Panc1 (cell line): ENCODE data around the gene PPCDC. TPM values are rescaled to one million over a fixed set of nuclear protein-coding genes. Genes with fewer than 3 reads are reported as not detected.
A peak's percentile ranks its signal among the peaks of the same experiment; 100 is the strongest.

ENCODE experiments used
- ATAC-seq: fragments of 200-7000 bp; cut with Tn5 transposase; 2 replicates; pipeline ENCODE4 v1.9.1; 2020; ENCODE audit warnings: mild to moderate bottlenecking, moderate library complexity
- BruUV-seq: library from RNA; stranded (reverse); fragments of 400-500 nt; replicated peaks from 2 replicates; lab custom pipeline; 2021; lab: Mats Ljungman, UMichigan
- CTCF ChIA-PET: fragments of 300-600 bp; sonication (Branson Sonifier 250); formaldehyde crosslinking; loops from one replicate; lab custom pipeline; 2022; ENCODE audit warnings: antibody characterized with exemption; lab: Charles Lee
- POLR2A ChIA-PET: fragments of 300-600 bp; sonication (Branson Sonifier 250); formaldehyde crosslinking; loops from one replicate; lab custom pipeline; 2022; ENCODE audit warnings: antibody characterized with exemption; lab: Charles Lee
- DNase-seq: peaks from one replicate; pipeline ENCODE4 v3.0.0-alpha.2; 2010; ENCODE audit warnings: low read depth, low spot score
- H3K27ac ChIP-seq: 2 replicates; pipeline ENCODE4 v1.5.1; 2011; ENCODE audit warnings: mild to moderate bottlenecking, low read length, inconsistent platforms
- H3K27me3 ChIP-seq: fragments of 200-500 bp; sonication (Bioruptor generic); 2 replicates; pipeline ENCODE4 v1.6.0; 2014; ENCODE audit warnings: low read length, inconsistent platforms; ENCODE audit not compliant: control insufficient read depth, insufficient read depth
- H3K36me3 ChIP-seq: fragments of 200-500 bp; sonication (Bioruptor generic); 2 replicates; pipeline ENCODE4 v1.5.1; 2014; ENCODE audit warnings: inconsistent platforms, mild to moderate bottlenecking, low read length, moderate library complexity; ENCODE audit not compliant: control insufficient read depth, insufficient read depth
- H3K4me1 ChIP-seq: 2 replicates; pipeline ENCODE4 v1.5.1; 2011; ENCODE audit warnings: inconsistent platforms, mild to moderate bottlenecking, low read length, moderate library complexity; ENCODE audit not compliant: control insufficient read depth, insufficient read depth
- H3K4me3 ChIP-seq, 2 experiments: 2 replicates each; pipeline ENCODE4 v1.5.1; 2011 to 2012; ENCODE audit warnings: low read depth in 2 of 2, low read length in 2 of 2, mild to moderate bottlenecking in 2 of 2, inconsistent platforms in 1 of 2, moderate library complexity in 1 of 2
- H3K9me3 ChIP-seq: fragments of 200-500 bp; sonication (Bioruptor generic); 2 replicates; pipeline ENCODE4 v1.5.1; 2014; ENCODE audit warnings: low read depth, mild to moderate bottlenecking, inconsistent platforms, low read length, moderate library complexity; ENCODE audit not compliant: control insufficient read depth, insufficient read depth
- POLR2AphosphoS5 ChIP-seq: IDR thresholded peaks from 2 replicates; pipeline ENCODE4 v1.6.1; 2012; ENCODE audit warnings: mild to moderate bottlenecking, low read depth, low read length, moderate library complexity
- REST ChIP-seq, 2 experiments: IDR thresholded peaks; 2 replicates each; pipeline ENCODE4 v1.6.1; 2011 to 2012; ENCODE audit warnings: low read depth in 2 of 2, control low read depth in 1 of 2, low read length in 1 of 2, mild to moderate bottlenecking in 1 of 2, moderate library complexity in 1 of 2; ENCODE audit not compliant: insufficient read depth in 1 of 2
- SIN3A ChIP-seq: IDR thresholded peaks from 2 replicates; pipeline ENCODE4 v1.6.1; 2012; ENCODE audit warnings: low read depth, mild to moderate bottlenecking, low read length, moderate library complexity, borderline replicate concordance; ENCODE audit not compliant: insufficient read depth
- TCF7L2 ChIP-seq: IDR thresholded peaks from 2 replicates; pipeline ENCODE4 v1.6.1; 2011; ENCODE audit warnings: mild to moderate bottlenecking, low read depth, low read length, inconsistent platforms
- in situ Hi-C: cut with HindIII; loops from 2 replicates; pipeline ENCODE4 v1.10.0; 2016; ENCODE audit warnings: low sequenced_read_pairs, low pct_unique_long_range_greater_than_20kb
- intact Hi-C: fragments of 100-400 bp; cut with micrococcal nuclease; formaldehyde crosslinking; loops from one replicate; pipeline ENCODE4 v1.10.0; 2022; ENCODE audit not compliant: unreplicated experiment
- total RNA-seq: library from RNA; stranded (reverse); gene quantifications from one replicate; pipeline ENCODE4 v1.2.1, GENCODE V29; 2021; ENCODE audit not compliant: unreplicated experiment
- TF ChIP-seq, protein P1 (sequence below): fragments of 450-650 bp; IDR thresholded peaks from 2 replicates; pipeline ENCODE4 v1.5.1; 2017; ENCODE audit warnings: mild to moderate bottlenecking

Gene PPCDC
- total RNA-seq, 1 experiment from 2014 or later, result 26.1 TPM

DNA sequence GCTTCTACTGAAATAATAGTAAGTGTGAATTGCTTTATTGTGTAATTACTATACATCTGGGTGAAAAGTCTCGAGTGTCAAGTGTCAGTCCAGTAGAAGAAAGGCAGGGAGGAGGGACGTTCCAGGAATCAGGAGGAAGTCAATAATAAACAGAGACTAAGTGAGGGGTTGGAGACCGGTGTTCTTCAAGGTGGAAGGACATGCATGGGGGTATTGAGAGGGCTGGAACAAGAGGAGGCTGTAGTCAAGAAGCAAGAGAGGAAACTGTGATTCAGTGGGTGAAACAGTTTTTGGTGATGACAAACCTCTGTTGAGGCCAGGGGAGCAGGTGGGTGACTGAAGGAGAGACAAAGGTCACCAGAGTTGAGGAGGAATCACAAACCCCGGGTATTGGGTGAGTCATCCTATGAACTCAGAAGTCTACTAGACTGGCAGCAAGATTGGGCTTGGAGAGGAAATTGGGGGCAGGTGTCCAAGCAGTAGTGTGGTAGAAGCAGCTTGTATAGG lies 39.6 kb upstream of the PPCDC start:
- H3K4me3 ChIP-seq, result no peak overlapping the region
- no TSS peak for BruUV-seq
- ATAC-seq (no peak), DNase-seq (no peak)
- H3K36me3 ChIP-seq, result no peaks in the 10 kb centered on the region
- ChIA-PET CTCF (no interaction called here), POLR2A (no interaction called here)
- TF ChIP-seq, protein P1, sequence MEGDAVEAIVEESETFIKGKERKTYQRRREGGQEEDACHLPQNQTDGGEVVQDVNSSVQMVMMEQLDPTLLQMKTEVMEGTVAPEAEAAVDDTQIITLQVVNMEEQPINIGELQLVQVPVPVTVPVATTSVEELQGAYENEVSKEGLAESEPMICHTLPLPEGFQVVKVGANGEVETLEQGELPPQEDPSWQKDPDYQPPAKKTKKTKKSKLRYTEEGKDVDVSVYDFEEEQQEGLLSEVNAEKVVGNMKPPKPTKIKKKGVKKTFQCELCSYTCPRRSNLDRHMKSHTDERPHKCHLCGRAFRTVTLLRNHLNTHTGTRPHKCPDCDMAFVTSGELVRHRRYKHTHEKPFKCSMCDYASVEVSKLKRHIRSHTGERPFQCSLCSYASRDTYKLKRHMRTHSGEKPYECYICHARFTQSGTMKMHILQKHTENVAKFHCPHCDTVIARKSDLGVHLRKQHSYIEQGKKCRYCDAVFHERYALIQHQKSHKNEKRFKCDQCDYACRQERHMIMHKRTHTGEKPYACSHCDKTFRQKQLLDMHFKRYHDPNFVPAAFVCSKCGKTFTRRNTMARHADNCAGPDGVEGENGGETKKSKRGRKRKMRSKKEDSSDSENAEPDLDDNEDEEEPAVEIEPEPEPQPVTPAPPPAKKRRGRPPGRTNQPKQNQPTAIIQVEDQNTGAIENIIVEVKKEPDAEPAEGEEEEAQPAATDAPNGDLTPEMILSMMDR, result no peak
- TF ChIP-seq REST (IDR thresholded peaks at IDR 0.05; ENCODE audit: insufficient read depth in 1 of 2, low read depth in 2 of 2, low read length in 1 of 2), result no peak
- TF ChIP-seq TCF7L2, result no peak
- TF ChIP-seq SIN3A, result no peak
- TF ChIP-seq POLR2AphosphoS5, result no peak
- intact Hi-C loops (no loop called here), in situ Hi-C loops (no loop called here)
- H3K27ac ChIP-seq, result no peak overlapping the region
- H3K9me3 ChIP-seq, result no peaks in the 10 kb centered on the region
- H3K4me1 ChIP-seq, result no peaks in the 10 kb centered on the region
- no peaks in the 10 kb centered on the region for H3K27me3 ChIP-seq

DNA sequence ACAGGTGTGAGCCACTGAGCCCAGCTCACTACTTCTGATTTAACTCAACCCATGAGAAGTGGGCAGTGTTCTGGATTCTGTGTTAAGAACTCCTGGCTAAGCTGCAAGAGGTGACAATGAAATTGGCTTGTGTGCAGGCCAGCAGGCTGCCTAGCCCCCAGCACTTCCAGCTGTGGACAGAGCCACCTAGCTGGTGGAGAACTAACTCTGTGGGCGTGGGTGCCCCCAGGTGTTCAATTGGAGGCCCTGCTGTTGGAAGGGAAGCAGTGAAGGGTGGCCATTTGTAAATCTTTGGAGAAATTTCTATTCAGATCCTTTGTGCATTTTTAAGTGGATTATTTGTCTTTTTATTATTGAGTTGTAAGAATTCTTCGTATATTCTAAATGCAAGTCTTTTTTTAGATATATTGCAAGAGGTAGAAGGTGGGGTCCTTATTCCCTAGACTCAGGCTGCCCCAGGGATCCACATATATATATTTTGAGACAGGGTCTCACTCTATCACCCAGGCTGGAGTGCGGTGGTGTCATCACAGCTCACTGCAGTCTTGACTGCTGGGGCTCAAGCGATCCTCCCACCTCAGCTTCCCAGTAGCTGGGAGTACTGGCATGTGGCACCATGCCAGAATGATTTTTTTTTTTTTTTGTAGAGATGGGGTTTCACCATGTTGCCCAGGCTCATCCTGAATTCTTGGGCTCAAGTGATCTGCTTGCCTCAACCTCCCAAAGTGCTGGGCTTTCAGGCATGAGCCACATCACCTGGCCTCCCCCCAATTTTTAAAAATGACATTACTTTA lies 35.2 kb upstream of the PPCDC start:
- in situ Hi-C loops, result no loop called here
- H3K9me3 ChIP-seq, result no peaks in the 10 kb centered on the region
- ATAC-seq (peak; percentile 97), DNase-seq (no peak)
- CTCF ChIA-PET, result interaction anchor here (1.1 kb wide), 1 partner anchor 38 kb away, joined by 3 read pairs; no protein-coding TSS in a partner anchor
- no TSS peak for BruUV-seq
- H3K4me3 ChIP-seq, result no peak overlapping the region
- POLR2A ChIA-PET, result no interaction called here
- no peak overlapping the region for H3K27ac ChIP-seq
- intact Hi-C loops, result no loop called here
- TF ChIP-seq POLR2AphosphoS5 (peak; percentile 47; the same call in 1 of the 2 replicates), SIN3A (0 out of 2 replicates have a peak, but pooled peaks have one; percentile 75), TCF7L2 (no peak), REST (IDR thresholded peaks at IDR 0.05; ENCODE audit: insufficient read depth in 1 of 2, low read depth in 2 of 2, low read length in 1 of 2) (peak; percentile 97)
- TF ChIP-seq, protein P1, result peak; percentile 88
- H3K27me3 ChIP-seq, result peaks cover 5% of the 10 kb centered on the region; the same call in 1 of the 2 replicates
- no peaks in the 10 kb centered on the region for H3K4me1 ChIP-seq
- no peaks in the 10 kb centered on the region for H3K36me3 ChIP-seq
